Glomerular visceral epithelial cell (primary cell): ENCODE data around the gene PCDHGA10.
"Not testable (repeated sequence)": the region's sequence is repeated elsewhere in the genome, so short reads cannot be mapped to it uniquely, and the experiment has no call there.

Experiments
- DNase-seq: peaks from one replicate; pipeline ENCODE4 v3.0.0-alpha.2; 2016; ENCODE audit errors: extremely low spot score

PCDHGA10 gene

GRCh38 chr5:141392429-141393198 is 20.2 kb upstream of the PCDHGA10 start, which contains the start of gene PCDHGA8:
Gene PCDHGA8 (plus strand): TSS chr5:141392633. CDS start chr5:141392814, 181 bp downstream.
- DNase-seq, result no peak

GRCh38 chr5:141393267-141393666 is 19.5 kb upstream of the PCDHGA10 start:
- DNase-seq, result no peak

GRCh38 chr5:141394401-141395187 is 18.2 kb upstream of the PCDHGA10 start:
- not testable (repeated sequence) for DNase-seq

GRCh38 chr5:141397756-141398551 is 14.8 kb upstream of the PCDHGA10 start, which contains the start of gene PCDHGB5:
Gene PCDHGB5 (plus strand): TSS chr5:141397947. CDS start chr5:141398128, 181 bp downstream.
- peak; percentile 61 for DNase-seq

GRCh38 chr5:141398608-141399007 is 14.2 kb upstream of the PCDHGA10 start:
- DNase-seq, result no peak

- DNase-seq, result no peak
Measured at GRCh38 chr5:141399555-141400258, 13.1 kb upstream of the PCDHGA10 start.

GRCh38 chr5:141402553-141403243 is 10.1 kb upstream of the PCDHGA10 start, which contains the start of gene PCDHGA9:
Gene PCDHGA9 (plus strand): TSS chr5:141402778. CDS start chr5:141402953, 175 bp downstream.
- DNase-seq, result peak; percentile 23

GRCh38 chr5:141403387-141403786 is 9.4 kb upstream of the PCDHGA10 start:
- DNase-seq, result no peak

- DNase-seq, result peak; percentile 71
Measured at GRCh38 chr5:141407790-141408505, 4.8 kb upstream of the PCDHGA10 start, which contains the start of gene PCDHGB6. Gene PCDHGB6 (plus strand): TSS chr5:141408021. CDS start chr5:141408203, 182 bp downstream.

- no peak for DNase-seq
Measured at GRCh38 chr5:141409598-141410306, 3.0 kb upstream of the PCDHGA10 start.

GRCh38 chr5:141411575-141411974 is 1.2 kb upstream of the PCDHGA10 start:
- DNase-seq, result no peak

GRCh38 chr5:141413540-141414069 is 818 bp downstream of the PCDHGA10 start:
- DNase-seq, result no peak

- DNase-seq, result not testable (repeated sequence)
Measured at GRCh38 chr5:141414548-141415274, 1.9 kb downstream of the PCDHGA10 start.

- not testable (repeated sequence) for DNase-seq
Measured at GRCh38 chr5:141415275-141415618, 2.5 kb downstream of the PCDHGA10 start.

GRCh38 chr5:141417494-141418172 is 4.8 kb downstream of the PCDHGA10 start, which contains the start of gene PCDHGB7:
Gene PCDHGB7 (plus strand): TSS chr5:141417677. CDS start chr5:141417860, 183 bp downstream.
- not testable (repeated sequence) for DNase-seq

- no peak for DNase-seq
Measured at GRCh38 chr5:141419074-141419880, 6.5 kb downstream of the PCDHGA10 start.
